ENCODE data around the gene BHLHE40.
A peak's percentile ranks its signal among the peaks of the same experiment; 100 is the strongest.

Gene BHLHE40

GRCh38 chr3:4984511-4984864 lies 5.3 kb downstream of the BHLHE40 start:
- Histone ChIP-seq H3K9me3 (ENCODE audit: control insufficient read depth, low read length) (no peaks in the 10 kb centered on the region), H2BK5ac (ENCODE audit: low read depth, low read length, poor library complexity, severe bottlenecking) (peak overlapping the region; percentile 48), H3K14ac (ENCODE audit: low read length in 2 of 2) (no peak overlapping the region), H3K36me3 (ENCODE audit: control insufficient read depth in 1 of 2, insufficient read depth in 2 of 2, low read depth in 1 of 2, low read length in 2 of 2) (peaks cover 22 to 31% of the 10 kb centered on the region in 2 experiments), H3K27me3 (ENCODE audit: control insufficient read depth in 1 of 2, insufficient read depth in 1 of 2, low read length in 2 of 2) (no peaks in the 10 kb centered on the region), H3K23ac (ENCODE audit: low read length in 2 of 2) (peak overlapping the region in 1 of 2 experiments; percentile 37), H3K4me3 (ENCODE audit: insufficient read depth in 1 of 2, low read depth in 1 of 2, low read length in 2 of 2) (peak overlapping the region in 1 of 2 experiments; percentile 62), H2AFZ (ENCODE audit: low read depth, low read length) (no peak overlapping the region), H4K8ac (ENCODE audit: low read length) (no peak overlapping the region), H2BK15ac (ENCODE audit: low read depth, poor library complexity, severe bottlenecking) (no peak overlapping the region), H4K91ac (ENCODE audit: low read length) (peak overlapping the region; percentile 45), H2BK12ac (ENCODE audit: low read length in 2 of 2) (no peak overlapping the region), H3K79me1 (replicated peaks; ENCODE audit: low read length, poor library complexity, severe bottlenecking) (peaks cover 3% of the 10 kb centered on the region), H3K27ac (ENCODE audit: low read length, poor library complexity, severe bottlenecking) (peak overlapping the region; percentile 81), H3K18ac (ENCODE audit: low read depth in 1 of 2, low read length in 2 of 2) (no peak overlapping the region), H3K4me2 (ENCODE audit: low read length, poor library complexity, severe bottlenecking) (peak overlapping the region; percentile 85), H3K4me1 (ENCODE audit: control insufficient read depth, insufficient read depth, low read depth, low read length) (peaks cover 33% of the 10 kb centered on the region), H3K9ac (ENCODE audit: low read length) (peak overlapping the region; percentile 96), H2BK120ac (ENCODE audit: low read depth, low read length) (peak overlapping the region; percentile 58), H2AK5ac (ENCODE audit: low read length, severe bottlenecking) (peak overlapping the region; percentile 88), H3K4ac (ENCODE audit: low read depth in 1 of 2, low read length in 2 of 2) (no peak overlapping the region)
- peak; percentile 62 for DNase-seq
- WGBS, result 84% methylated on average over 8 of the region's 9 CpGs

DNA sequence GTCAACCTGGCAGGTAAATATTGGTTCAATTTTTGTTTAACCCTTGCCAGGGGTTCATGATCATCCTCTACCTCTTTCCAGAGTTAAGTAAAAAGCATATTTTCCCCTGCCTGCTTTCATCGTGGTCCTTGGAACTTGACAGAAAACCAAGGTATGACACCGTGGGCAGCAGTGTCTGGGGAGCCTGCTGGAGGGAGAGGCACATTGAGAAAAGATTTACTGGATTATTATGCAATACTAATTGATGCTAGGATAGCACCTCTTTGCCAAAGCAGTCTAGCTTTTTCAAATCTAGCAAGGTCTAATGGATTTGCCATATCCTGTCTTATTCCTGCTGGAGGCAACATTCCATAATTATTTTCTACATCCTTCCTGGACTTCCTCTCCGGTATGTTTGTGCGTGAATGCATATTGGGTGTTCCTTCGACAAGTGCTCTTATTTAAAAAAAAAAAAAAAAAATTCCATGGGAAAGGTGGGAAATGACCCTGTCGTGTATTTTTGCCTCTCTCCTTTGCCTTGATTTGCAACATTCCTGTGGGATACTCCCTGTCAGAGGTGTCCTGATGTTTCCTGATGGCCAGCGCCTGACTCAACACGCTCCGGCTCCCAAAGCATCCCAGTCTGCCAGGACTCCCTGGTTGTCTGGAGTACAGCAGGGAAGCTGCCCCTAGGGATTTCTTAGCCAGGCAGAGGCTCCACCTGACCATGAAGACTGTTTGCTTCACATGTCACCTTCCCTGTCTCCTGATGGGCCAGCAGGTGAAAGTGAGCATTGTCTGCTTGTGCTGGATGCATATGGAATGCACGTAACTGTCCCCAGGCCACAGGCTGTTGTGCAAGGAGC lies 6.3 kb downstream of the BHLHE40 start:
- Histone ChIP-seq H3K27ac (ENCODE audit: low read length, poor library complexity, severe bottlenecking) (peak overlapping the region; percentile 82), H2BK12ac (ENCODE audit: low read length in 2 of 2) (no peak overlapping the region), H3K36me3 (ENCODE audit: control insufficient read depth in 1 of 2, insufficient read depth in 2 of 2, low read depth in 1 of 2, low read length in 2 of 2) (peaks cover 20 to 31% of the 10 kb centered on the region in 2 experiments), H2BK15ac (ENCODE audit: low read depth, poor library complexity, severe bottlenecking) (peak overlapping the region; percentile 95), H4K8ac (ENCODE audit: low read length) (peak overlapping the region; percentile 16), H3K18ac (ENCODE audit: low read depth in 1 of 2, low read length in 2 of 2) (peak overlapping the region; percentile 0 to 28), H3K23ac (ENCODE audit: low read length in 2 of 2) (no peak overlapping the region), H2BK120ac (ENCODE audit: low read depth, low read length) (no peak overlapping the region), H3K9ac (ENCODE audit: low read length) (peak overlapping the region; percentile 96), H3K4ac (ENCODE audit: low read depth in 1 of 2, low read length in 2 of 2) (peak overlapping the region in 1 of 2 experiments; percentile 3), H3K79me1 (replicated peaks; ENCODE audit: low read length, poor library complexity, severe bottlenecking) (no peaks in the 10 kb centered on the region), H4K91ac (ENCODE audit: low read length) (no peak overlapping the region), H3K4me3 (ENCODE audit: insufficient read depth in 1 of 2, low read depth in 1 of 2, low read length in 2 of 2) (no peak overlapping the region), H2BK5ac (ENCODE audit: low read depth, low read length, poor library complexity, severe bottlenecking) (peak overlapping the region; percentile 63), H3K27me3 (ENCODE audit: control insufficient read depth in 1 of 2, insufficient read depth in 1 of 2, low read length in 2 of 2) (no peaks in the 10 kb centered on the region), H3K4me1 (ENCODE audit: control insufficient read depth, insufficient read depth, low read depth, low read length) (peaks cover 34% of the 10 kb centered on the region), H2AFZ (ENCODE audit: low read depth, low read length) (no peak overlapping the region), H2AK5ac (ENCODE audit: low read length, severe bottlenecking) (peak overlapping the region; percentile 62), H3K4me2 (ENCODE audit: low read length, poor library complexity, severe bottlenecking) (peak overlapping the region; percentile 61), H3K9me3 (ENCODE audit: control insufficient read depth, low read length) (no peaks in the 10 kb centered on the region), H3K14ac (ENCODE audit: low read length in 2 of 2) (no peak overlapping the region)
- peak; percentile 91 for DNase-seq
- 56% methylated on average over 10 of the region's 10 CpGs for WGBS

DNA sequence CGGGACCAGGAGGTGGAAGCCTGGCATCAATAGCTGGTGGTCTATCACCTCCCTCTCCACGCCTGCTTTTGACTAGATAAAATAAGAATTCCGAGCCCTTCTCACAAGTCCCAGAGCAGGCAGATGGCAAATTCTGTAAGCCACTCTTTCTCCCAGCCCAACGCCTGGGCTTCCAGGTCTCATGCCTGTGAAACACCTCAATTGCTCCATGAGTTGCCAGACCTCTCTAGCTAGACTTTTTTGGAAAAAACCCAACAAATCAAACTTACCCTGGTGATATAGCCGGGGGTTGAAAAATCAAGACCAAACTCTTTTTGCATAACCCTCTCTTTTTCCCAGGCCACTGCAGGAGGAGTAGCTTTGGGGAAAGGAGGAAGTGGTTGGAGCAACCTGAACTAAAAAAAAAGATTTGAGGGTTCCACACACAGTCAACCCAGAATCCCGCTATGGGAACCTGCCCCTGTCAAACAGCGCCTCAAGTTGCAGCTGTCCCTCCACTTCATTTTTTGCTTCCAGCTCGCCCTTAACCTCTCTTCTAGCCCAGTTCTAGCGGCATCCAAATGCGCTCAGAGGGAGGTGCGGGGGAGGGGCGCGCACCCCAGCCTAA lies 7.0 kb downstream of the BHLHE40 start:
- Histone ChIP-seq H3K4me2 (ENCODE audit: low read length, poor library complexity, severe bottlenecking) (peak overlapping the region; percentile 61), H3K27me3 (ENCODE audit: control insufficient read depth in 1 of 2, insufficient read depth in 1 of 2, low read length in 2 of 2) (no peaks in the 10 kb centered on the region), H3K14ac (ENCODE audit: low read length in 2 of 2) (no peak overlapping the region), H3K9me3 (ENCODE audit: control insufficient read depth, low read length) (no peaks in the 10 kb centered on the region), H4K91ac (ENCODE audit: low read length) (peak overlapping the region; percentile 9), H4K8ac (ENCODE audit: low read length) (peak overlapping the region; percentile 76), H2BK15ac (ENCODE audit: low read depth, poor library complexity, severe bottlenecking) (peak overlapping the region; percentile 66), H2BK5ac (ENCODE audit: low read depth, low read length, poor library complexity, severe bottlenecking) (peak overlapping the region; percentile 85), H3K36me3 (ENCODE audit: control insufficient read depth in 1 of 2, insufficient read depth in 2 of 2, low read depth in 1 of 2, low read length in 2 of 2) (peaks cover 20 to 29% of the 10 kb centered on the region in 2 experiments), H3K27ac (ENCODE audit: low read length, poor library complexity, severe bottlenecking) (peak overlapping the region; percentile 82), H2AFZ (ENCODE audit: low read depth, low read length) (peak overlapping the region; percentile 30), H3K18ac (ENCODE audit: low read depth in 1 of 2, low read length in 2 of 2) (peak overlapping the region; percentile 45 to 86), H3K4ac (ENCODE audit: low read depth in 1 of 2, low read length in 2 of 2) (peak overlapping the region in 1 of 2 experiments; percentile 52), H2AK5ac (ENCODE audit: low read length, severe bottlenecking) (peak overlapping the region; percentile 62), H3K79me1 (replicated peaks; ENCODE audit: low read length, poor library complexity, severe bottlenecking) (no peaks in the 10 kb centered on the region), H3K23ac (ENCODE audit: low read length in 2 of 2) (no peak overlapping the region), H3K4me3 (ENCODE audit: insufficient read depth in 1 of 2, low read depth in 1 of 2, low read length in 2 of 2) (peak overlapping the region; percentile 48 to 69), H3K9ac (ENCODE audit: low read length) (peak overlapping the region; percentile 96), H2BK120ac (ENCODE audit: low read depth, low read length) (peak overlapping the region; percentile 64), H2BK12ac (ENCODE audit: low read length in 2 of 2) (peak overlapping the region; percentile 65 to 75), H3K4me1 (ENCODE audit: control insufficient read depth, insufficient read depth, low read depth, low read length) (peaks cover 34% of the 10 kb centered on the region)
- DNase-seq, result no peak
- 30% methylated on average over 12 of the region's 13 CpGs for WGBS

Data from mesenchymal stem cell (in vitro differentiated cells and primary cell).